ENCODE measurements around the gene ENO3. TPM values are rescaled to one million over a fixed set of nuclear protein-coding genes. Genes with fewer than 3 reads are reported as not detected.

The ENO3 gene
- total RNA-seq, 1 donor from 2014 or later, result 4.0 TPM

DNA sequence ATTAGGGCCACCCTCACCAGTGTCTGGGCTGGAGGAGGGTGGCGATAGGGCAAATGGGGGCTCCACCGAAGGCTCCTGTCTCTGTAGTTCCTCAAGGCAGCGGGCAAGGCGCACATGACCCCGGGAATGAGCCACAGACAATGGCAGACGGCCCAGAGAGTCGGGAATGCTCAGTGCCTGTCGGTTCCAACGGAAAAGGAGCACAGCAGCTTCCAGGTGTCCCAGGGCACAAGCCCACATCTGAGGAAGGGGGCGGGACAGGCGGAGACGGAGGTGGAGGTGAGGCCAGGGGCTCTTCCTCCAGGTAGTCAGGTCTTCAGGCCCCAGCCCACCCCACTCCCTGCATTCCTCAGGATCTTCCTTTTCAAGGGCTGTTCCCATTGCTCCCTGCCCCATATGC is 21.8 kb downstream of the ENO3 start:
- DNase-seq (ENCODE audit: low spot score), result no peak

DNA sequence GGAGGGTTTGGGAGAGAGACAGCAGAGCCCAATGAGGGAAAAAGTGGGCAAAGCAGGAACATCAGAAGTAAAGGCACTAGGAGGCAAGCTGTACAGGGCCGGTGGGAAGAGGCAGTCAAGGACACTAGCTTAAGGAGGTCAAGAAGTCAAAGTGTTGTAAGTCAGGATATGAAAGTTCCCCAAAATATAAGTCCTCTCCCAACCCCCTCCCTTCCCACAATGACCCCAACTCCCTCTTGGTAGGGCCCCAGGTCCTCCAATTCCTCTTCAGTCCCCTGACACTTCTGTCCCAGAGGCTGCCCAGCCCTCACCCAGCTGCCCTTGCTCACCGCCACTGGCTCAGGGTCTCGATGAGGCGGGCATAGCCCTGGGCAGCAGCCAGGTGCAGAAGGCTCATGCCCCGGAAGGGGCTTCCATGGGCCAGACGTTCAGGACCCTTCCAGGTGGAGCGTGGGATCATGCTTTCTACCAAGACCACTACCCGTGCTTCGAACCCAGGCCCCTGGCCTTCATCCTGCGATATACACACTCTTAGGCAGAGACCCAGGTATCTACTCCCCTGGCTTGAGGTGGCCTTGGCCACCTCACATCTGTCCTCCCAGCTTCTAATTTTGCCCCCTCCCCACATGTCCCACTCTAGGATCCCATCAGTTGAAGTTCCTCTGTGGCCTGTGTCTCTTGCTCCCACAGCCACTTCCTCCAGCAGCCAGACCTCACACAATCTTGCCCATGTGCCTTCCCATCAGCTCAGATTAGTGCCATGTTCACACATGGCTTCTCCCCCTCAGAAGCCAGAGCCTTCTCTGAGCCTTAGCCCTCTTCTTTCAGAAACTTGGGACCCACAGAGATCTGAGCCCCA is 22.6 kb downstream of the ENO3 start:
- no peak for DNase-seq (ENCODE audit: low spot score)

DNA sequence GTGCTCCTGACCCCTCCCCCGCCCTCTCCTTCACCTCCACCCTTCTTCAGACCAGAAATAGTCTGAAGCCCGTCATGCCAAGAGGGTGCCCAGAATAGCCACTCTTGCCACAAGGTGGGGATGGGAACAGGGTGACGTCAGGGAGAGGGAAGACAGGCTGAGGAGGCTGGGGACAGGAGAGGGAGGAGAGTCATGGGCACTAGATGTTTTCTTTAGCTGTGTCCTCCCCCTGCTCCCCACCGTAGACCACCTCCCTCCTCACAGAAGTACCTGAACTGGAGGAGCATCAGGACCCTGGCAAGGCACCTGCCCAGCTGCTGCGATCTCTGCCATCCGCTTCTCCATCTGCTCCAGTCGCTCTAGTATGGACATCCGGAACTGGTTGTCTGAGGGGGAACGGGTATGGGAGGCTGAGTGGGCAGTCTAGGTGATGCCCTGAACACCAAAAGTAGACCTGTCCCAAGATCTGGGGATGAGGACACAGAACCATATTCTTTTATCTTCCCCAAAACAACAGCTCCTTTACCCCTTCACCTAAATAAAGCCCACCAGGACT is 23.3 kb downstream of the ENO3 start:
- DNase-seq (ENCODE audit: low spot score), result no peak

DNA sequence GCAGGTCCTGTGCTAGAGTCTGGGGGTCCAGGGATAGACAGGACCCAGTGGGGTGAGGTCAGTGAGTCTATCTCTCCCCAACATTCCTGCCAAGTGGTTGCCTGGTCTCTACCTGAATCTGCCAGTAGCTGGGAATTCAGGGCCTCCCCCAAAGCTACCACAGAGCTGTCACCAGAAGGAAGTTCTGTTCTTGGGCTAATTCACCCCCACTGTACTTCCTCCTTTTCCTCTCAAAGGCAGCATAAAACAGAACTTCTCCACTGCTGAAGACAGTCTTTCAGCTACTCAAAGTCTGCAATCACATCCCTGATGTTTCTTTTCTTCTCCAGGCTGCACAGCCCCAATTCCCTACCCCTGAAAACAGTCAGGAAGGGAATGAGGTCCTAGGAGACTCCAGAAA is 27.8 kb downstream of the ENO3 start:
- no peak for DNase-seq (ENCODE audit: low spot score)

DNA sequence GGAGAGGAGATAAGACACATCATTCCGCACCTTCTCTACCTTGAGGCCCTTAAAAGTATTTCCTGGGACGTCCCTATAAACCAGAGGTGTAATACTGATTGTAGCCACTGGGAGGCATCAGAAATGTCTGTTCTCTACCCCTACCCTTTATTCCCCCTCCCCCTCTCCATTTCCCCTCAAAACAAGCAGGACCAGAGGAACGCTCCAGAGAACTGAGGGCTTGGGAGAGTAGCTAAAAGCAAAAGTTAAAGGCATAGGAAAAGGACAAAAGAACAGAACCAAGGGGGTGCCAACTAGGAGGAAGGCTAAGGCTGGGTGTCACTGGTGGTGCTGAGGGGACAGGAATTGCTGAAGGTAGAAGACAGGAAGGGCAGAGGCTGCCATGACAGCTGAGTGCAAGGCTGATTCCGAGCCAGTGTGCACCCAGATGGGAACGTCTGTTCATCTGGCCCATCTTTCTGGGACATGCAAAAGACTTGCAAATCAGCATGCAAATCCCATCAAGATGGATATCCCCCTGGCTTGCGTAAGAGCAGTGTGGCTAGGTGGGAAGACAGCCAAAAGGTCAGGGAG is 29.8 kb downstream of the ENO3 start:
- DNase-seq (ENCODE audit: low spot score), result no peak

DNA sequence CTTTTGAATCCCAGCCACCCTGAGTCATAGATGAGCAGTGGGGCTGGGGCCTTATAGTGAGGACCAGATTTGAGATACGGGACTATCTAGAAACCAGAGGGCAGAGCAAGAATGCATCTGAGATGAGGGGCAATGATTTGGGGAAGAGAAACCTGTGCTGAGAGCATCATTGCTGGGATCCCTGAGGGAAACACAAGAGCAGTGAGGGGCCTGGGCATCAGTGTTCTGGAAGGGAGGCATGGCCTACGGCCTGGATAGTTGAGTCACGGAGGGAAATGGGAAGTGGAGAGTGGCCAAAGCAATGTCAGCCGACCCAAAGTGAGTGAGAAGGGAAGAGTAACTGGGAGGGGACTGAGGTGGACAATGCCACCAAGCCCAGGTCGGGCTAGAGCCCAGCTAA is 31.4 kb downstream of the ENO3 start:
- no peak for DNase-seq (ENCODE audit: low spot score)

DNA sequence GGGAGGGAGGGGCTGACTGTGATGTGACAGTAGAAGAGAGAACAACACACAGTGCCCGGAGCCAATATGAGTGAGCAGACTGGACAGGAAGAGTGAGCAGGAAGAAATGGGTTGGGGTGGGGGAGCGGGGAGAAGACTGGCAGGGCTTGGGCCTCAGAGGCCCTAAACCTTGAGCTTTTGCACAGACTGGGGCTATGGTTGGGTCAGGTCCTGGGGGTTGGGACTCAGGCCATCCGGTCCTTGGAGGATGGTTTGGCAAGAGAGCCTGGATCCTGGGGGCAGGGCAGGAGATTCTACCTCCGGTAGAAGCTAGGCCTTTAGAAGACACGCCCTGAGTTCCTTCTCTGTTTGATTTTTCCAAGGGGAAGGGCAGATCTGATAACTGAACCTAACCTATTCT is 35.5 kb downstream of the ENO3 start:
- no peak for DNase-seq (ENCODE audit: low spot score)

DNA sequence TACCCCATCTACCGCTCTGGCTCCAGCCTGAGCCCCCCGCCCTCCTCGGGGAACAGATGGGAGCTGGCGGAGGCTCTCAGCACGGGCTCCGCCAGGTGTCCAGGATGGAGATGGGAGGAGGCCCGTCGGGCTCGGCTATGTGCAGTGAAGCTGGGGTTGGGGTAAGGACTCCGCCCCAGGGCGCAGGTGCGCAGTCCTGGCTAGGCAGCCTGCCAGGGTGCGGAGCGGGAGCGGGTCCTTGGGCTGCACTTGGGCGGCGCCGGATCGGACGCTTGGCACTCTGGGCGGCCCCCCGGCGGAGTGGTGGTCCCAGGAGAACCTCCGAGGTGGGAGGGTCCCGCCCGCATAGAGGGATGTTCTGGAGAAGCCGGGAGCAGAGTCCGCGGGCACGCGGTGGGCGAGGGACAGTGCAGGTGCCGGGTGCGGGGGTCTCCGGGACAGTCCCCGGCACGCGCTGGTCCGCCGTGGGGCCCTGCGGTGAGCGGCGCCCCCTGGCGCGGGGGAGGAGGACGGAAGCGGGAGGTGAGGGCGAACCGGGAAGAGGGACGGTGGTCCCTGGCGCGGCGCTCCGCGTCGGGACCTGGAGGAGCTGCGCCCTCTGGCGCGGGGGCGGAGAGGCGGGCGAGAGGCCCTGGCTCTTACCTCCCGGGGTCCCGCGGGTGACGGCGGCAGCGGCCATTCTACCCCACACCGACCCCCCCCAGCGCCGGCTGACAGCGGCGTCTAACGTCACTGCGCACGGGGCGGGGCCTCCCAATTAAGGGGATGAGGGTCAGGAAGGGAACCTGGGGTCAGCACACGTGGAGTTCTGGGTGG is 36.2 kb downstream of the ENO3 start, which contains the start of gene CAMTA2:
TSS of gene CAMTA2 (minus strand) at position 725 of the 816 bp plus-strand sequence. CDS start 1,453 bp downstream, outside the sequence.
- peak; percentile 96 for DNase-seq (ENCODE audit: low spot score)

DNA sequence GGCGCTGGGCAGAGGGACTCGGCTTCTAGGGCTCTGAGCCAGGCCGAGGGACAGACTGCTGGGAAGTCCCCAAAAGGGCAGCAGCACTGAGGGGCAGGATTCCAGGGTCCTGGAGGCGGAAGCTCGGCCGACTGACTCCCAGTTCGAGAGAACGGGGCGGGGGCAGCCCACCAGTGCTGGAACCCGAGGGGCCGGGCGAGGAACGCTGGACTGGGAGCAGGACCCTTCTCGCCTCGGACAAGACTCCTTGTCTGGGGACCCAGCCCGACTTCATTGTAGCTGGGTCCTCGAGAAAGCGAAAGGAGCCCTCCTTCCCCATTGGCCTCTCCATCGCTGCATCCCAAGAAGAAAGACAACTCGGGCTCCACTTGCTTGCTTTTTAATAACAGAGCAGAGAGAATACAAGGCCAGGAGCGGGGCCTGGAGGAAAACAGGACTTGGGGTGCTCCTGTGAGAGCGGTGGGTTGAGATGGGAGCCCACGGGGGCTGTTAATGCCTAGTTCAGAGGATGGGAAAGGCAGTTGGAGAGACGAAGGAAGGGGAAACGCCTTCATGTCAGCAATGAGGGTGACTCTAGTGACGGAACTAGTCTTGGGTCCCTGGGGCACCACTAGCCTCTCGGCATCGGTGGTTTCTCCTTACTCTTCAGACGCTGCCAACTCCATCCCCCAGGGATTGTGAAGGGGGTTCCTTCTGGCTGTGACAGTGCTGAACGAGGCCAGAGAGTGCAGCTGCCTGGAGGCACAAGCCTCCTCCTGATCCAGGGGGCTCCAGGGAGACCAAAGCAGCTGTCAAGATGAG is 37.0 kb downstream of the ENO3 start:
- peak; percentile 92 for DNase-seq (ENCODE audit: low spot score)

DNA sequence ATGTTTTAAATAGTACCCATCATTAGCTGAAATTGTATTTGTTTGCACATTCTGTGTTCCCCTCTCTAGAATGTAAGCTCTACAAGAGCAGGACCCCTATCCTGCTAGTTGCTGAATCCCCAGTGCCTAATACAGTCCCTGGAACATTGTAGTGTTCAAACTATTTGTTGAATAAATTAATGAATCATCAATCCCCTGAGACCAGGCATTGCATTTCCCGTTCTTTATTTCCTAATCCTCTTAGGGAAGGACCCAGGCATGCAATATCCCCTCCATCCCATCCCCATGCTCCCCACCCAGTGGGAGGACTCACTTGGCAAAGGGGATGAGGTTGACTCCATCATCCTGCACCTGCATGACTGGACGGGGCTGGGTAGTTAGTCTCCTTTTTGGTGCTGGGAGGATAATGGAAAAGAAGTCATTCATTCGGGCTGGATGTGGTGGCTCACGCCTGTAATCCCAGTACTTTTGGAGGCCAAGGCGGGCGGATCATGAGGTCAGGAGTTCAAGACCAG is 43.2 kb downstream of the ENO3 start:
- DNase-seq (ENCODE audit: low spot score), result no peak

DNA sequence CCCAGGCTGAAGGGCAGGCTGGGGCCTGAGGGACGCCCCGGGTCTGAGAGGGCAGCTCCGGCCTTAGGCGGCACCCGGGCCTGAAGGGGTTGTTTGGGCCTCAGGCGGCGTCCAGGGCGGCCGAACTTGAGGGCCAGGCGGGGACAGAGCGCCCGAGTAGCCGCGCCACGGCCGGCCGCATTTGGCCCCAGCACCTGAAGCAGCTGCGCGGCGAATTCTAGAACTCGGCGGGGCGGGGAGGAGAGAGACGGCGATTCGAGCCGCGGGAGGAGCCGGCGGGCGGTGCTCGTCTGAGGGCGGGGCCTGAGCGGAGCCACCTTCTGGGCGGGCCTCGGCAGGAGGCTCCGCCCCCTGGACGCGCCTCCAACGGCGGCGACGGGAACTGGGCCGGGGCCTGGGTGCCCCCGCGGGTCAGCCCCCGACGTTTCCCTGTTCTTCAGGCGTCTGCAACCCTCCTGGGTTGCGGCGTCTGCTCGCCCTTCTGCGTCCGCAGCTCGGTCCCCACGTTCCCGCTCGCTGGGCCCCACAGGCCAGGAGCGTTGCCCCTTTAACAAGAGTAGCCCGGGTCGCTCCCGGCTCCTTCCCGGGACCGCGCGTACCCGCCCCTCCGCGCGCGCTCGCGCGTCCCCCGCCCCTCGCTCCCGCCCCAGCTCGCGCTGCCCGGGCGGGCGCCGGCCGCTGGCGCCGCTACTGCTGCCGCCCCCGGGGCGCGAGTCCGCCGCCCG is 46.5 kb downstream of the ENO3 start, which contains the start of the genes INCA1 and KIF1C:
TSS of gene INCA1 (minus strand) at position 221 of the 725 bp plus-strand sequence. CDS start 3,085 bp downstream, outside the sequence.
TSS of gene KIF1C (plus strand) at position 649 of the 725 bp plus-strand sequence. CDS start 2,297 bp downstream, outside the sequence.
- DNase-seq (ENCODE audit: low spot score), result peak; percentile 97

DNA sequence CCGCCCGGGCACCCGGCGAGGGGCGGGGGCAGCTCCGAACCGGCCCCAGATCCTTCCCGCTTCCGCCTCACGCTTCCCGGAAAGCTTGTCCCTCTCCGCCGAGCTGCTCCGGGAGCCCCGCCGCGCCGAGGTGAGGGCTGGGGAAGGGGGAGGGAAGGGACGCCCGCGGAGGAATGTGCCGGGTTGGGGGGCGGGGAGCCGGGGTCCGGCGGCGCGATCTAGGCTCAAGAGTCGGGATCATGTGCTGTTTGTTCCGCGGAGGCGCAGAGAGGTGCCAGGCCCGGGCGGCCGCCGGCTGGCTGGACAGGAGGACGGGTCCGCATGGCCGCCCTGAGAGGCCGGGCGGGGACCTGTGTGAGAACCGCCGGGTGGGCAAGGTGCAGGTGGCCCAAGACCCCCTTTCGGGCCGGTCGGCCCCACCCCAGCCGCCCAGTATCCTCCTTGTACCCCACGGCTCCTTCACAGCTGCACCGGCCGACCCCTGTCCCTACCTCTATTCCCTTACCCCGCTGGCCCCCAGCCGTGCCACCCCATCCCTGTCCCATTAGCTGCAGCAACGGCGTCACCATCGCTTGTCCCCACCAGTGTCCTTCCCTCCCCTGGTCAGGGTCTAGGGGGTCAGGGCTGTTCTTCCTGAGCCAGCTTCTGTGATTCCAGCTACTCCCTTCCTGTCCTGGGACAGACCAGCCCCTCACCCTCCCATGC is 47.3 kb downstream of the ENO3 start:
- peak; percentile 92 for DNase-seq (ENCODE audit: low spot score)

DNA sequence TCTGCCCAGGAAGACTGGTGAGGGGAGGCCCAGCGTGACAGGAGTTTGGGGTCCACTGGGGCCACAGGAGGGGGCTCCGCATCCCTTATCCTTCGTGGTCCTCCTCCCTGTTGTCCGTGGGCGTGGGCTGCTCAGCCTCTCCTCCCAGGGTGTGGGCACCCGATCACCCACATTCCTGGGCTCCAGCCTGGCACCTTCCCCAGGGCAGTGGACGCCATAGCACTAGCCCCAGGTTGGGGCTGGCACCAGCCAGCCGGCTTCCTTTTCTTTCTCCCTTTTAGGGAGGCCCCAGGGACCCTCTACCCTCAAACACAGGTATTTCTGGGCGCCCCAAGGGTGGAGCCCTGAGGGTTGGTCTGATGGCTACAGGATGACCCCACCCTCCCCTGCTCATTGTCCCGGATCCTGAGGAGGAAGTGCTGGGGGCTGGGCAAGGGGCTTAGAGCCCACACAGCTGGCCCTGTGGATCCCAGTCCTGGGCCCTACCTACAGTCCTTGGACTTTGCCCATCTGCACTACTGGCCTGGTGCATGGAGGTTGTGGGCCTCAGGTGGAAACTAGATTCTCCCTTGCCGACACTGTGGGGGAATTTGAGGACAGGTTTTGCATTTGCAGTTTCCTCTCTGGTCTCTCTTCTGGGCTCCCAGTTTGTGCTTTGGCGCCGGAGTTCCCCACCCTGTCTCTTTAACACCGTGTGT is 48.0 kb downstream of the ENO3 start:
- DNase-seq (ENCODE audit: low spot score), result no peak

DNA sequence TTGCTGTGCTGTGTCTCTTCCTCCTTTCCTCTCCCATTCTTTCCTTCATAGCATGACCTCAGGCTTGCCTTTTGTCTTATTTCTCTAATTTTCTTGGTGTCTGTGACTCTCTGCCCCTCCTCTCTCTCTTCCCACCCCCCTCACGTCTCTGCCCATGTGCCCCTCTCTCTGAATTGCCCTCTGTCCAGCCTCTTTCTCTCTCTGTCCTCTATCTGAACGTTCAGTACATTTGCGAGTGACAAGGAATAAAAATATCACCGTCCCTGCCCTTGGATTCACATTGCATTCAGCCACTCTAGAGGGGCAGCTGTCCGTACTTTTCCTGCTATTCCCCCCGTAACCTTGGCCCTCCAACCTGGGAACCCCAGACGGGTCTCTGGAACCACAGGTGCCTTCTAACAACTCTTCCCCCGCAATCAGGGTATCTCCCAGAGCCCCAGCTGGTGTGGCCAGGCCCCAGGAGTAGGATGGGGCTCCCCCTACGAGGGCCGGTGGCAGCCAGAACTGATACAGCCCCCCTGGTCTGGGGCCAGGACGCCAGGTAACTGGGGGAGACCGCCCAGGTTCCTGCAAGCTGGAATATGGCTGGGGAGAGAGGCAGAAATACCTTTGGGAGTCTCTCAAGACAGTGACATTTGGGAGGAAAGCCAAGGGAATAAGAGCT is 48.6 kb downstream of the ENO3 start:
- DNase-seq (ENCODE audit: low spot score), result no peak

DNA sequence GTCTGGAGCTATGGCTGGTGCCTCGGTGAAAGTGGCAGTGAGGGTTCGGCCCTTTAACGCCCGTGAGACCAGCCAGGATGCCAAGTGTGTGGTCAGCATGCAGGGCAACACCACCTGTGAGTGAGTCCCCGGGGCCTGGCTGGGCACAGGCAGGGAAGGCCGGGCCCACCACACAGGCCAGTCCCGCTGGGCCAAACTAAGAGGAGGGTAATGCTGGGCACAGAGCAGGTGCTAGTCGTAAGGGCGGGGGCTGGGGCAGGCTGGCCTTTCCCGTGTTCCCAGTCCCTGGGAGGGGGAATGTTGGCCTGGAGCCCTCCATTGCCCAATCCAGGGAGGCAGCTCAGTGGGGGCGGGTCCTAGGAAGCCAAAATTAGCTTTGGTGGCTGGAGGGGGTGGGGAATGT is 49.3 kb downstream of the ENO3 start:
- DNase-seq (ENCODE audit: low spot score), result no peak

DNA sequence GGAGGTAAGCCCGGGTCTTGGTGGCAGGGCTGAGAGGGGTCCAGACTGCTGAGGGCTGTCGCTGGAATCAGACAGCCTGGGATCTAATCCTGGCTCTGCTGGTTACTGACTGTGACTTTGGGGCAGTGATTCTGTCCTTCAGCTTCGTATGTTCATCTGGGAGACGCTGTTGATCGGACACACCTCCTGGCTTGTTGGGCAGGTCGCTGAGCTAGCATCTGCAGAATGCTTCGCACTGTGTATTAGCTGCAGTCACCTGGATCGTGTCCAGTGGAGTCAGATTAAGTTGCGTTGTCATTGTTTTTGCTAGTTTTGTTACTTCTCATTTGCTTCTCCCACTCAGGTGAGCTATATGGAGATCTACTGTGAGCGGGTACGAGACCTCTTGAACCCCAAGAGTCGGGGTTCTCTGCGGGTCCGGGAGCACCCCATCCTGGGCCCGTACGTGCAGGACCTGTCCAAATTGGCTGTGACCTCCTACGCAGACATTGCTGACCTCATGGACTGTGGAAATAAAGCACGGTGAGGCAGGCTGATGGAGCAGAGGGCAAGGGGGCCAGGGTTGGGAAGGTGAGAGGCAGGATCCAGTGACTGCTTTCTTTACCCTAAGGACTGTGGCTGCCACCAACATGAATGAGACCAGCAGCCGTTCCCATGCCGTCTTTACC is 51.3 kb downstream of the ENO3 start:
- DNase-seq (ENCODE audit: low spot score), result no peak

DNA sequence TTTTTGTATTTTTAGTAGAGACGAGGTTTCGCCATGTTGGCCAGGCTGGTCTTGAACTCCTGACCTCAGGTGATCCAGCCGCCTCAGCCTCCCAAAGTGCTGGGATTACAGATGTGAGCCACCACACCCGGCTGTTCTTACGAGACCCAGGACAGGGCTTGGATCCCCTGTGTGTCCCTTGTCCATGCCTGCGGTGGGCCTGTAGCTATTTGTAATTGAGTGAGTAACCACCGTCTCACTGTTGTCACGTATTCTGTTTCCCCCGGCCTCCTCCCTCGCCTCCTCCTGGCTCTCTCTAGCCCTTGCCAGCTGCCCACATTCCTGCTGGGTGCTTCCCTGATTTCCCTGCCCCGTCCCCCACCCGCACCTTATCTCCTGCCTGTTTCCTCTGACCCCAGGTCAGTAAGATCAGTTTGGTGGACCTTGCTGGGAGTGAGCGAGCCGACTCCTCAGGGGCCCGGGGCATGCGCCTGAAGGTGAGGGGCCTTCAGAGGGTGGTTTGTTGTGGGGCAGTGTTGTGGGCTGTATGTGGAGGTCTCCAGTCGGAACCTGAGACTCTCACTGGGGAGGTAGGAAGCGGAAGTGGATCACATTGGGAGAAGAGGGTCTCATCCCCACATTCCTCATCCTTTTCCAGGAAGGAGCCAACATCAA is 52.4 kb downstream of the ENO3 start:
- no peak for DNase-seq (ENCODE audit: low spot score)
